ELR (cell line): Measurements from ENCODE around the gene KCNH4.
A peak's percentile ranks its signal among the peaks of the same experiment; 100 is the strongest.
"Not testable (repeated sequence)": the region's sequence is repeated elsewhere in the genome, so short reads cannot be mapped to it uniquely, and the experiment has no call there.

ENCODE experiments used
- DNase-seq: peaks from one replicate; pipeline ENCODE4 v3.0.0-alpha.2; 2015; ENCODE audit warnings: low read depth

The KCNH4 gene

DNA sequence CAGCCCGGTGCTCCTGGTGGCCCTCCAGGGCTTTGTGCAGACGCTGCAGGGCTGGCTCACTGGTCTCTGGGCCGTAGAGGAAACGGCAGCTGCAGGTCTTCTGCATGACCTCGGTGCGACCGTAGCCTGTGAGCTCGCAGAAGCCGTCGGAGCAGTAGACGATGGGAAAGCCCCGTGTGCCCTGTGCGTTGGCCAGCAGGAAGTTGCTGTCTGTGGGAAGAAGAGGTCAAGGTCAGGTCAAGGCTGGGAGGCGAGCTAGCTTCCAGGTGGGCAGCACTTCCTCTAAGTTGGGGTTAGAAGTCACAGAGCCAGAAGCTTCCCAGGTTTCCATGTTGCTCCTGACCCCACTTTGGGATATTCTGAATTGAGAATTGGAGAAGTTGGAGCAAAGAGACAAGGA is 2.1 kb downstream of the KCNH4 start:
- no peak for DNase-seq

DNA sequence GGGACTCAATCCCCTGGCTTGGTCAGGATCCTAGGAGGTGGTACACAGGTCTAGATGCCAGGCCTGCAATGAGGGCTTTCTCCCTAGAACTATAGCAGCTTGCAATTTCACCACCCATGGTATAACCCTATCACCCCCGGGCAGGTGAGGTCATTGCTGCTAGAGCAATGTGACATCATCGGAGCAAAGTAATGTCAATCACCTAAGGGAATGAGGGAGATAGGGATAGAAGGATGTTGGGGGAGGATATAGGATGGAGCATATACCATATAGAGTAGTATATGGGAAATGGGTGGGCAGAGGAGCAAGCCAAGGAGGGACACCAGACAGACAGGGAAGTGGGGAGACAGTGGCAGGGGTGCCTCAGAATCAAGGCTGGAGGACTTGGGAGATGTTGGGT is 3.3 kb downstream of the KCNH4 start:
- DNase-seq: no peak

DNA sequence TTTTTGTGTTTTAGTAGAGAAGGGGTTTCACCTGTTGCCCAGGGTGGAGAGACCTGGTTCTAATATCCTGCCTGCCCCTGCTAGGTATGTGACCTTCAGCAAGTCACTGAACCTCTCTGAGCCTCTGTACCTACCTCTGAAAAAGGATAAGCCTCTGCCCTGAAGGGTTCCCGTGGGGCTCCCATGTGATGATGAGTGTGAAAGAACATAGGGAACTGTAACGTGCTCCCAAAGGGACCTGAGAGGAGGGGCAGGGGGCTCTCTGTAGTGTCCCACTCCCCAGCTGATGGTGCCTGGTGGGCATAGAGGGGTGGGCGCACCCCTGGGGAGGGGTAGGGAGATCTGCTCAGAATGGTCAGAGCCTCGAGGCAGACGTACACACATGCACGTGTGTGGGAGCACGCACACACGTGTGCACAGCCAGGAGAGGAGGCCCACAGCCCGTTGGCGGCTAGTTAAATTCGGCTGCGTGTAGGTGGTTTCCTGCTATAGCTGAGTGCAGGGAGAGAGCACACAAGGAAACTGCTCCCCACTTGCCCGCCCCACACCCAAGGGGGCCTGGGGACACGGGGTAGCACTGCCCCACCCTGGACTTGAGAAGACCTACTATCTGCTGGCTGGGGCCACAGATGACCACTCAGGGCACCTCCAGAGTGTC is 6.7 kb downstream of the KCNH4 start:
- DNase-seq: no peak

DNA sequence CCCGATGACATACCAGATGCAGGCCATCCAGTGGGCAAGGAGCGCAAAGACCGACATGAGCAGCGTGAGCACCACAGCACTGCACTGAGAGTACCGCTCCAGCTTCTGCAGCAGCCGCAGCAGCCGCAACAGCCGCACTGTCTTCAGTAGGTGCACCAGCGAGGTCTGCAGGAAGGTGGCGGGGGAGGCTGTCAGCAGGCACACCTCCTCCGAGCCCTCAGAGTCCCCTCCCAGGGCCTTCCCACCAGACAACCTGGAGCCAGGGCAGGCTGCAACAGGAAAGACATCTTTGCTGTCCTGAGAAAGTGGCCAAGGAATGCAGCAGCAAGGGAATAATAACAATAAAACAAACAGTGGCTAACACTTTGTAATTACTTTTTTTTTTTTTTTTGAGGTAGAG is 9.1 kb downstream of the KCNH4 start:
- no peak for DNase-seq

DNA sequence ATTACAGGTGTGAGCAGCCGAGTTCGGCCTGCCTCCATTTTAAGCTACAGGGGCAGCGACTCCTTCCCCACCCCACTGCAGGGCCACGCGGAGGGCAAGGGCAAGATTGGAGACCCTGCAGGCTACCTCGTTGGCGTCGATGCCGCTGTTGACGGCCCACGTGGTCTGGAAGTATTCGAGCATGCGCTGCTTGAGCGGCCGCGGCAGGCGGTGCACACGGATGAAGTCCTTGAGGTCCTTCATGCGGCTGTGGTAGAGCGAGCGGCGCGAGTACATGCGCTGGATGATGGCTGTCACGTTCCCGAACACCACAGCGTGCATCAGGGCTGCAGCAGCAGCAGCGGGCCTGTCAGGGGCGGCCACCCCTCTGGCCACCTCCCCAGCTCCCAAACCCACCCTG is 11.6 kb downstream of the KCNH4 start:
- no peak for DNase-seq

DNA sequence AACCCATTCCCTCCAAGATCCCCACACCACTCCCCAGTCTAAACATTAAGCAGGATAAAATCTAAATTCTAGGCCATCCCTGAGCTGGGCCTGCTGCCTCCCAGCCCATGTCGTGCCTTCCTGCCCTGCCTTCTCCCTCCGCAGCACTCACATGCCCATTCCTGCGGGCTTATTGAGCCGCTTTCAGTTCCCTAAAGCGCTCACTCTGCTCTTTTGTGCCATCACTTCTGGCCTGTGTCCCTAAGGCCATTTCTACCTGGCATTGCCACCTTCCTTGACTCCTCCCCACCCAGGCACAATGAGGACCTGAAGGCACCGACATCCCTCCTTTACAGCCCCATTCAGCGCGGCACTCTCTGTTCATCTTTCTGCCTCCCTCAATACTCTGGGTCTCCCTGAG is 13.1 kb downstream of the KCNH4 start:
- no peak for DNase-seq

DNA sequence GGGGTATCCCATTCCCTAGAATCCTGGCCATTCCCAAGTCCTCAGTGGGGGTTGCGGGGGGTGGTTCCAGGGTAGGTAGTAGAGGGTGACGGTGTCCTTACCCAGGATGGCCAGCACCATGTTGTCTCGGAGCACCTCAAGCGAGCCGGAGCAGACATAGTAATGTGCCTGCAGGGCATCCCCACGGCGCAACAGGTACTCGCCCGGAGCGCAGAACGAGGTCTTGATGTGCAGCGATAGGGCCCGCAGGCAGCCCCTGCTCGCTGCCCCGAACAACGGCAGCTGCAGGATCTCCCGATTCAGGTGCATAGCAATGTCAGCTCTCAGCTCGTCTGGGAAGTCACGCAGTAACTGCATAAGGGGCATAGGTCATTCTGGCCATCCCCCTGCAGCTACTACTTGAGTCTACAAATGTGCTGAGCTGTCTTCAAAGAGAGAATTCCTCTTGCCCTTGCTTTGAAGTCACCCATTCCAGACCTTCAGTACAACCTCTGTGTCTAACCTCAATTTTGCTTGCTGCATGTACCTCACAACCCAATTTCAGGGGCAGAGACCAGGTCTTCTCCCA is 14.7 kb downstream of the KCNH4 start:
- no peak for DNase-seq

DNA sequence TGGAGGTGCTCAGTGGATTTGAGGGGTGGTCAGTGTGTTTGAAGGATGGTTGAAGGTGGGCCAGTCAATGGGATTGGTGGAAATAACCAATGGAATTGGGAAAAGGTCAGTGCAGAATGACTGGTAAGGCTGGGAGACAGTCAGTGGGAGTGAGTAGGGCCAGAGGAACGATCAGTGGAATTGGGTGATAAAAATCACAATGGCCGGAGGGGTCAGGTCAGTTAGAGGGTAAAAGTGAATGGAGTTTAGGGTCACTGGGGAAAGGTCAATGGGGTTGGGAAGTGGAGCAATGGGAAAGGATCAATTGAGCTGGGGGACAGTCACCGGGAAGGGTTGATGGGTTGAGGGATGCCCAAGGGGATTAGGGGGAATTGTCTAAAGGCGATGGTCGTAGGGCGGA is 15.2 kb downstream of the KCNH4 start:
- DNase-seq: no peak

DNA sequence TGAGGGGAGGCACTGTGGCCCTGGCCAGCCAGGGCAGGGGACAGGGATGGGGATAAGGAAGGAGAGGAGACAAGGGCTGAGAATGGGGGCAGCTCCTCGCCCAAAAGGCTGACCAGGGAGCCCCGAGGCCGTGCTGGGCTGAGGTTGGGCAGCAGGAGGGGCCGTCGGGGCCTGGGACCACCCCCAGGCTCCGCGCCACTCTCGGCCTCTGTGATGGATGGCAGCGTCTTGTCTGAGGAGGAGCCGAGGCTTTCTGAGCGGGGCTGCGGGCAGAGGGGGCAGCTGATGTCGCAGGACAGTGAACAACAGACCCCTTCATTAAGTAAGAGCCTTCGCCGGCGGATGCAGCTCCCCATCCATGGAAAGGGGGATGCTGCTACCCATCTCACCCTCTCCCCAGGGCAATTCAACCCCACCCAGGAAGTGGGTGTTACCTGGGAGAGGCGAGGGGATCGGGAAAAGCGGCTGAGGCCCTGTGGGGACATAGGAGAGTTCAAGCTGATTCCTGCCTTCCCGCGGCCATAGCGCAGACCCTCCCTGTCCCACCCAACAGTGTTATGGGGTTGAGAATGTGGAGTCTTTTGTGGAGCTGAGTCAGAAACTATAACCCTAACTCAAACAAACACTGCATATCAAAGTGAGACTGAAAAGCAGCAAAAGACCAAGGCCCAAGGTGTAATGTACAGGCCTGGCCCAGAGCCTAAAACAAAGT is 17.1 kb downstream of the KCNH4 start:
- DNase-seq: no peak

DNA sequence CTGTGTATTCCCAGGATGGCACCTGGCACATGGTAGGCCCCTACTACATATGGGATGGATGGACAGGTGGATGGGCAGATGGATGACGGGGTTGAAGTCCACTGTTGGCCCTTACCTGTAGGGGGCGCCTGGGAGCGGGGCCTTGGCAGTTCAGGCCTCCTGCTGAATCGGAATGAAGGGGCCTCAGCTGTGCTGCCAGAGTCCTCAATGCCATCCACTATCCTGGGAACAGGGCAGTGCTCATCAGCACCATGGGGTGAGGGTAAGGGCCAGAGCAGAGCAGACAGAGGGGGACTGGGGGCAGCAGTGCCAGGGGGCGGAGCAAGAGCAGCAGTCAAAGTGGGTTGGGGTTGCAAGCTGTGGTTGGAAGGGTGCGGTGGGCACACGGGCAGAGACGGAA is 17.8 kb downstream of the KCNH4 start:
- DNase-seq: peak; percentile 25

DNA sequence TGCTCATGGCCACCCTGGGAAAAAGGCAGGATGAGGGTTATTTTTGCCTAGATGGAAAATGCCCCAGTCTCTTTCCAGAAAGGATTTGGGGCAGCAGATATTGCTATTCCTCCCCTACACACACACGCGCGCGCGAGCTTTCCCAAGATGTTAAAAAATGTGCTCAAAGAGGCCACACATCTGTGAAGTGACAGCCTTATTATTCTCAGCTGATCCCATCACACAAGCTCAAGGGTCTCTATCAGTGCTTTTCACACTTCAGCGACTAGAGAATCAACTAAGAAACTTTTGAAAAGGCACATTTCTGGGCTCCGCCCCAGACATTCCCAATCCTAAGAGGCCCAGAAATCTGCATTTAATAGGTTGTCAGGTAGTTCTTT is 20.4 kb downstream of the KCNH4 start:
- no peak for DNase-seq

DNA sequence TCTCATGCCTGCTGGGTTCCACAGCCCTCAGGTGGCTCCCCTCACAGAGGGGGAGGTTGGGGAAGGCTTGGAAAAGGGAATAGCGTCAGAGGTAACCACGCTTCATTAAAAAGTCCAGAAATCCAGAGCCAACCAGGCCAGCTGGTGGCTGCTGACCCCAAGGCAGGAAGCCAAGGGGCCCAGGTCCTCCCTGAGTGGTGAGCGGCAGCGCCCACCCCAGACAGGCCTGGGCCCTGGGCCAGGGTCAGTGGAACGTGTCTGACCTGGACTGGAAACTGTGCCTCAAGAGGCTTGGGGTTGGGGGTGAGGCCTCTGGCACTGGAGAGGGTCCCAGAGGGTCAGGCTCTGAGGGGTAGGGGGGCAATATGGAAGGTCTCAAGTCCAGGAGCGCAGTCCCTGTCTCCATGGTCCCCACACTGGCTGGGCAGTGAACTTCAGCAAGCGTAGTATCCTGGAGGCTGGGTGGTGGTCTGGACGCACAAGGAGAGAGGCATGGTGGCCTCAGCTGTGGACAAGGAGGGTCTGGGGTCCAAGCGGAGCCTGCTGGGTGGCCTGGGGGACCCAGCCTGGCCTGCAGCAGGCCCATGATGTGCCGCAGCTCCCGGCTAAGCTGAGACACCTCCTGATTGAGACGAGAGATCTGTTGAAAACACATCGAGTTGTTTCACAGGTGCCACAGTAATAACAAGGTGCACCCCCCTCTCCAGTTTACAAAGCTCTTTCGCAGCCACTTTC is 21.0 kb downstream of the KCNH4 start:
- DNase-seq: no peak

DNA sequence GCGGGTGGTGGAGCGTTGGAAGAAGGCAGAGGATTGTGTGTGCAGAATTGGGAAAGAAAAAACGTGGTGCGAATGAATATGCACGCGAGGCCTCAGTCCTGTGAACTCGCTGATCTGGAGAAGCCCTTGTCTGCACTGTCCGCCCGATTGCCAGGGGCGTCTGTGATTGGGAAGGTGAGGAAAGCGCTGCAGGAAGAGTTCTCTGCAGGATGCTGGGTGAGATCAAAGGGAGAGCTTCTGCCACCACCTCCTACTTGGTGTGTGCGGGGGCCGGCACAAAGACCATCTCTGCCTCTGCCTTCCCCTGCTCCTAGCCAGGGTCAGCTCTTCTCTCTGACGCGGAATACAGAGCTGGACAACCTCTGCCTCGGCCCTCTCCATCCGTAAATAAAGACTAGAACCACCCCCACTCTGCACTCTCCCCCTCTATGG is 25.3 kb downstream of the KCNH4 start:
- DNase-seq: no peak

DNA sequence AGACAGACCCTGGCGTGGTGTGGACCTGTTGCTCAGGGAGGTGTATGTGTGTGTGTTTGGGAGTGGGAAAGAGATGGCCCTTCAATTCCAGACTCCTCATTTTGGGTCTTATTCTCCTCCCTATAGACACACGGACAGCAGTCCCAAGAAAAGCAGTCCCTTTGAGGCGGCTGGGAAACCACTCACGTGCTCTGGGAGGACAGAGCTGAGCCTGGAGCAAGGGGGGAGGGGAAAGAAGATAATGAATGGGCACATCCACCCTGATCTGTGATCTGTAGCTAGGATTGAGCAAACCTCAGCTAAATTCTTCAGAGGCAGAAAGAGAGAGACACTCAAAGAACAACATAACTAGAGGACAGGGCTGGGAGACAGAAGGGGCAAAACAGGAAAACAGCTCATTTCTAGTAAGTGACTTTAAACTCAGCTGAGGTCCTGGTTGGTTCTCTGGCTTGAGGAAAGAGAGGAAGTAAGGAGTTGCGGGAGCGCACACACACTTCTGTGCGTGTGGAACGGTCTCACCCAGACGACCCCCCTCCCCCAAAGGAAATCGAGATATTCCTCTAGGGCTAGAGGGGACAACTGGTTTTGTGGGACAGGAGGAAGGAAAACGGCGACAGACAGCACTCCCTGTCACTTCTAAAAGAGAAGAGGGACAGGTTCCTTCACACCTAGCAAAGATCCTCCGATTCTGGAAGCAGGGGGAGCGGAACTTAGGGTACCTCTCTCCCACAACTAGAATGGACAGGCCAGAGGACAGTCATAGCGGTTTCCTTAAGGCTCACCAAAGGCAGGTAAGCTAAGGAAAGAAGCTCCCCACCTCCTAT is 26.8 kb downstream of the KCNH4 start:
- DNase-seq: peak; percentile 56

DNA sequence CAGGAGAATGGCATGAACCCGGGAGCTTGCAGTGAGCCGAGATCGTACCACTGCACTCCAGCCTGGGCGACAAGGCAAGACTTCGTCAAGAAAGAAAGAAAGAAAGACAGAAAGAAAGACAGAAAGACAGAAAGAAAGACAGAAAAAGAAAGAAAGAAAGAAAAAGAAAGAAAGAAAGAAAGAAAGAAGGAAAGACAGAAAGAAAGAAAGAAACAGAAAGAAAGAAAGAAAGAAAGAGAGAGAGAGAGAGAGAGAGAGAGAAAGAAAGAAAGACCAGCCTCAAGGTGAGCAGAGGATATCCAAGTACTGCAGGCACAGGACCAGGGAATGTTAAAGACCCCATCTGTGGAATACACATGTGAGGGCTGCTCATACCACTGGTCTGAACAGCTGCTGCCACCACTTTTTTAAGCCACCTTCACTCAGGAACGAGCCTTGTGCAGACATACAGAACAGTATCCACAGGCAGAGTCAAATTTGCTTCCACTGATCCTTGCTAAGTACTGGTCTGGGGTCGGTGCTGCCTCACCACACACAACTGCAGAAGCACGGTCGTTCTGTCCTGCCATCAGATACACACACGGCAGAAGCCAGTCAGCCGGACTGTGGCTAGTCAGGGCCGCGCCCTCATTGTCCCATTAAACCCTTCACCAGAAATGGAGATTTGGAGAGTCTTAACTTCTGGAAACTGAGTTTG is 33.9 kb downstream of the KCNH4 start:
- no peak for DNase-seq

DNA sequence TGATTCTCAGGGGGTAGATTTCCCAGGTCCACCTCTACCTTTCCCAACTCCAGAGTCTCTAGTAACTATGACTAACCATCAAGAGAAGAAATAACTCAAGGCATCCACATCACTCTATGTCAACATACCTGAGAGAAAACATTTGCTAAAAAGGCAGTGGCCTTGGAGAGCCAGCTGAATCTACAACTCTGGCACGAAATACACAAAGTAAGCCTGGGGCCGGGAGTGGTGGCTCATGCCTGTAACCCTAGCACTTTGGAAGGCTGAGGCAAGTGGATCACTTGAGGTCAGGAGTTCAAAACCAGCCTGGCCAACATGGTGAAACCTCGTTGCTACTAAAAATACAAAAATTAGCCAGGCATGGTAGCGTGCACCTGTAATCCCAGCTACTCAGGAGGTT is 37.8 kb downstream of the KCNH4 start:
- peak; percentile 19 for DNase-seq

DNA sequence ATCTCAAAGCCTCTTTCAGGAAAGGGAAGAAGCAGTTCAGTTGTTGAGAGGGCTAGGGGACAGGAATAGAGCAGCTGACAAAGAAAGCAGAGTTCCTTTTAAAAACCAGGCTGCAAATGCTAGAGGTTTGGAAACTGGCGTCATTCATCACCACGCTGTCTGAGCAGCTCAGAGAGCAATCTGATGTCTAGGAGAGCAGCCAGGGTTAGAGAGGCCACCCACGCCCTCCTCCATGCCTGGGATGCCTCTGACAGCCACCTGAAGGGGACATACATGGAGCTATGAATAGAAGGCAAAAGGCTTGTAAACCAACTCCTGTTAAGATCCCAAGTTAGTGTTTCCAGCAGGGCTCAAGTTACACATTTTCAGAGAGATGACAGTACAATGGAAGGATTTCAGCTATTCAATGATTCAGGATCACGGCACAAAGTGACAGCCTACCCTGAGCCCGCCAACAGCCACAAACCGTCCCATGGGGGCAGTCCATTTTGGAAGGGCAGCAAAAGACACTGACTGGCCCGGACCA is 38.5 kb downstream of the KCNH4 start:
- DNase-seq: peak; percentile 68

DNA sequence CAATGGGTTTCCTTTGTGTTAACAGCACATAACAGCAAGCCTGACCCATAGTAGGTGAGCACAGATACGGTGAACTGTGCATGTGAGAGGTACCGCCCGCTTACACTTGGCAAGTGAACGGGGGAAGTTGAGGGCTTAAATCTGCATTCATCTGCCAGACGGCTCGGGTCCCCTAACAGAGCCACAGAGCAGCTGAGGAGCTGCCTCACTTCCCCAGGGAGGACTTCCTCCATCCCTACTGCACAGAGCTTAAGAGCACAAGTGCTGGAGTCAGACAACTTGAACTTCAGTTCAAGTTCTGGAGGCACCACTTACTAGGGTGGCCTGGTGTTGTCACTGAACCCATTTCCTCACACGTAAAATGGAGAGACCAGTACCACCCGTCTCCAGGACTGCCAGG is 39.6 kb downstream of the KCNH4 start:
- no peak for DNase-seq

DNA sequence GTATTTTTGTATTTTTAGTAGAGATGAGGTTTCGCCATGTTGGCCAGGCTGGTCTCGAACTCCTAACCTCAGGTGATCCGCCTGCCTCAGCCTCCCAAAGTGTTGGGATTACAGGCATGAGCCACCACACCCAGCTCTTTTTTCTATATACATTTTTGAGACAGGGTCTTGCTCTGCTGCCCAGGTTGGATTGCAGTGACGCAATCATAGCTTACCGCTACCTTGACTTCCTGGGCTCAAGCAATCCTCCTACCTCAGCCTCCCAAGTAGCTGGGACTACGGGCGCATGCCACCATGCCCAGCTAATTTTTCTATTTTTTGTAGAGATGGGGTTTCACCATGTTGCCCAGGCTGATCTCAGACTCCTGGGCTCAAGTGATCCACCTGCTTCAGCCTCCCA is 40.3 kb downstream of the KCNH4 start:
- not testable (repeated sequence) for DNase-seq

DNA sequence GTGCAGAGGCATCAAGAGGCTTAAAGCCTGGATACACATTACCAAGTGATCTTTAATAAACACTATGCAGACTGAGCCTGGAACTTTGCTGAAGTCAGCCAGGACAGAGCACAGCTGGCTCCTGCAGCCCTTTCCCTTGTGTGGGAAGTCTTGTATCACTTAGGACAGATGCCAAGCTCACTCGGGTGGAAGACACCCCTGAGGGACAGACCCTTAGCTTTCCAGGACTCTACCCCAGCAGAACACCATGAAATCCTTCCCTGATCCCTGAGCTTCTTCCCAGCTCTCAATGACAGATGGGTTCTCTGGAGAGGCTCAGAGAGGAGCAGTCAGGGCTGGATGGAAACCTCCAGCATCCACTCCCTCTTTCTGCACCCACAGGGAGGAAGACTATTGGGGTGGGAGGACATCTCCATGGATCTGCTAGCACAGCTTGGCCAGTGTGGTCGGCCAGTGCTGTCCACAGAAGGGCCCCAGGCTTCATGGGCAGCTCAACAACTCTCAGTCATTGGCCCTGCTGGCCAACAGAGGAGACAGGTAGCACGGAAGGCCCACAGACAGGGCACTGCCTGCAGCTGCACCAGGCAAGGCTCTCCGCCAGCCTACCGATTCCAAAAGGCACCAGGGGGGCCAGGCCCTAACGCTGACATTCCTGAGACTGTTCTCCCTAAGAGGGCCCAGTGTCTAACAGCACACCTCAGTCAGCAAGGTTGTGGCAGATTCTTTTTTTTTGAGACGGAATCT is 42.0 kb downstream of the KCNH4 start:
- DNase-seq: no peak

DNA sequence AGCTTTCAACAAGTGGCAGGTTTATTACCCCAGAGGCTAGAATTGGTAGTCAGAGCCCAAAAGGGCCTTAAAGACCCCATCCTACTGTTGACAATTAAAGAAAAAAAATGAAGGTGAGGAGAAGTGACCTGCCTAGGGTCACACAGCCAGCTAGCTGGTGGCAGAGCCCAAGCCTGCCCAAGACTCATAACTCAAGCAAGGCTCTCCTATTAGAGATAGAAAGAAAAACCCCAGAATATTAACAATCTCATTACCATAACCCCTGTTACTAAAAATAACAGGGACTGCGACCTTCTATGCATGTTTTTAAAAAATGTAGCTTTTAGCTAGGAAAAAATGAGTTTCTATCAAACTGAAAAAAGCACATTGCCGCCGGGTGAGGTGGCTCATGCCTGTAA is 44.3 kb downstream of the KCNH4 start:
- DNase-seq: no peak
